Mammary epithelial cell (primary cell): ENCODE data around the gene RABGAP1L.

Experiments
- CTCF ChIP-seq, 2 donors: IDR thresholded peaks in 1 of 2; conservative IDR thresholded peaks in 1 of 2; 2 replicates each; pipeline ENCODE4 v1.5.1; 2011 to 2012; ENCODE audit warnings: inconsistent platforms in 2 of 2, low read length in 2 of 2, mild to moderate bottlenecking in 2 of 2, control low read depth in 1 of 2, low read depth in 1 of 2; ENCODE audit not compliant: insufficient read depth in 1 of 2; ENCODE audit errors: extremely low read depth in 1 of 2
- EZH2 ChIP-seq: IDR thresholded peaks from 2 replicates; pipeline ENCODE4 v1.6.1; 2012; ENCODE audit warnings: low read length, inconsistent platforms, borderline replicate concordance

GRCh38 chr1:174322202-174322862, 163.0 kb downstream of the RABGAP1L start:
- TF ChIP-seq CTCF (conservative IDR thresholded peaks at IDR 0.05 in 1 of 2, IDR thresholded peaks at IDR 0.05 in 1 of 2; ENCODE audit: extremely low read depth in 1 of 2, insufficient read depth in 1 of 2, low read depth in 1 of 2, low read length in 2 of 2) (no peak), EZH2 (no peak)
